Endothelial cell (in vitro differentiated cells): ENCODE measurements around the gene DMXL1. TPM values are rescaled to one million over a fixed set of nuclear protein-coding genes. Genes with fewer than 3 reads are reported as not detected.
"Not testable (repeated sequence)": the region's sequence is repeated elsewhere in the genome, so short reads cannot be mapped to it uniquely, and the experiment has no call there.

Experiments
- DNase-seq: peaks from one replicate; pipeline ENCODE4 v3.0.0; 2021; ENCODE audit warnings: low spot score
- H3K27ac Mint-ChIP-seq: one replicate; pipeline ENCODE4 v1.8.0; 2021; ENCODE audit warnings: mixed read lengths, inconsistent platforms; ENCODE audit not compliant: unreplicated experiment
- H3K27me3 Mint-ChIP-seq: one replicate; pipeline ENCODE4 v1.8.0; 2021; ENCODE audit warnings: mild to moderate bottlenecking, moderate library complexity, mixed read lengths, inconsistent platforms; ENCODE audit not compliant: unreplicated experiment
- H3K36me3 Mint-ChIP-seq: one replicate; pipeline ENCODE4 v1.8.0; 2021; ENCODE audit warnings: mild to moderate bottlenecking, low read depth, mixed read lengths, inconsistent platforms; ENCODE audit not compliant: unreplicated experiment
- H3K4me1 Mint-ChIP-seq: one replicate; pipeline ENCODE4 v1.8.0; 2021; ENCODE audit warnings: mild to moderate bottlenecking, mixed read lengths, inconsistent platforms; ENCODE audit not compliant: unreplicated experiment
- H3K4me3 Mint-ChIP-seq: one replicate; pipeline ENCODE4 v1.8.0; 2021; ENCODE audit warnings: mild to moderate bottlenecking, mixed read lengths, inconsistent platforms; ENCODE audit not compliant: unreplicated experiment
- H3K9me3 Mint-ChIP-seq: one replicate; pipeline ENCODE4 v1.8.0; 2021; ENCODE audit warnings: mixed read lengths, inconsistent platforms; ENCODE audit not compliant: unreplicated experiment
- CTCF ChIP-seq: fragments of 200-600 bp; sonication (generic); IDR thresholded peaks from one replicate; pipeline ENCODE4 v1.5.0; 2021; ENCODE audit warnings: antibody characterized with exemption; ENCODE audit not compliant: unreplicated experiment
- total RNA-seq: library from RNA; stranded (reverse); fragmentation: NEBNext Ultra II Directional; extraction: Animal tissue kit (Norgen Biotek cat#: 25700); gene quantifications from one replicate; pipeline ENCODE4 v1.2.1, GENCODE V29; 2021; ENCODE audit not compliant: unreplicated experiment

The DMXL1 gene
- total RNA-seq, 1 donor from 2014 or later = 24.9 TPM

GRCh38 chr5:119070578-119070827 lies 384 bp upstream of the DMXL1 start:
- Mint-ChIP-seq H3K27me3 (peaks cover 5% of the 10 kb centered on the region), H3K4me1 (peaks cover 15% of the 10 kb centered on the region), H3K27ac (peak overlapping the region; percentile 96), H3K36me3 (peaks cover 7% of the 10 kb centered on the region), H3K4me3 (peak overlapping the region; percentile 99), H3K9me3 (no peaks in the 10 kb centered on the region)
- DNase-seq = no peak
- TF ChIP-seq CTCF = no peak

GRCh38 chr5:119071561-119071995 lies 691 bp downstream of the DMXL1 start:
- H3K27me3 Mint-ChIP-seq = peaks cover 5% of the 10 kb centered on the region
- no peak for DNase-seq
- H3K36me3 Mint-ChIP-seq = peaks cover 7% of the 10 kb centered on the region
- H3K4me3 Mint-ChIP-seq = peak overlapping the region; percentile 94
- no peaks in the 10 kb centered on the region for H3K9me3 Mint-ChIP-seq
- no peak for TF ChIP-seq CTCF
- H3K27ac Mint-ChIP-seq = peak overlapping the region; percentile 80
- peaks cover 15% of the 10 kb centered on the region for H3K4me1 Mint-ChIP-seq

- Mint-ChIP-seq H3K4me1 (peaks cover 15% of the 10 kb centered on the region), H3K27me3 (peaks cover 5% of the 10 kb centered on the region), H3K9me3 (no peaks in the 10 kb centered on the region), H3K36me3 (peaks cover 7% of the 10 kb centered on the region), H3K27ac (no peak overlapping the region), H3K4me3 (peak overlapping the region; percentile 54)
- no peak for TF ChIP-seq CTCF
- no peak for DNase-seq
Observed at GRCh38 chr5:119072496-119072895, 1.6 kb downstream of the DMXL1 start.

- H3K9me3 Mint-ChIP-seq, H3K36me3 Mint-ChIP-seq, H3K27me3 Mint-ChIP-seq, DNase-seq: not testable (repeated sequence)
- Mint-ChIP-seq H3K4me3 (peak overlapping the region; percentile 19), H3K27ac (peak overlapping the region; percentile 41), H3K4me1 (peaks cover 15% of the 10 kb centered on the region)
Observed at GRCh38 chr5:119073746-119074337, 3.0 kb downstream of the DMXL1 start.

GRCh38 chr5:119074419-119074818 lies 3.5 kb downstream of the DMXL1 start:
- Mint-ChIP-seq H3K27me3 (peaks cover 5% of the 10 kb centered on the region), H3K4me1 (peaks cover 15% of the 10 kb centered on the region), H3K4me3 (no peak overlapping the region), H3K27ac (peak overlapping the region; percentile 41), H3K36me3 (peaks cover 7% of the 10 kb centered on the region), H3K9me3 (no peaks in the 10 kb centered on the region)
- no peak for DNase-seq
- TF ChIP-seq CTCF = no peak

GRCh38 chr5:119075269-119075668 lies 4.4 kb downstream of the DMXL1 start:
- not testable (repeated sequence) for H3K36me3 Mint-ChIP-seq, H3K27ac Mint-ChIP-seq, H3K4me3 Mint-ChIP-seq, H3K27me3 Mint-ChIP-seq, DNase-seq, H3K9me3 Mint-ChIP-seq
- peaks cover 15% of the 10 kb centered on the region for H3K4me1 Mint-ChIP-seq
